ENCODE results near the gene ASCL5. TPM values are rescaled to one million over a fixed set of nuclear protein-coding genes. Genes with fewer than 3 reads are reported as not detected.

The ASCL5 gene
- total RNA-seq, 1 experiment from 2014 or later, result 0.24 TPM

- H3K36me3 ChIP-seq (ENCODE audit: low read depth), result peaks cover 3% of the 10 kb centered on the region; the same call in 1 of the 2 replicates
- DNase-seq, result peak in 1 of 2 experiments; percentile 37
- no peak overlapping the region for H2AFZ ChIP-seq
- H3K27ac ChIP-seq, result no peak overlapping the region
- POLR2A ChIA-PET (ENCODE audit: unreplicated experiment), result interaction anchor here (0.6 kb wide), 3 partner anchors 14 to 67 kb away, joined by 4 to 7 read pairs (median 6); no protein-coding TSS in a partner anchor
- H3K4me2 ChIP-seq, result no peak overlapping the region
- no peaks in the 10 kb centered on the region for H3K79me2 ChIP-seq (ENCODE audit: low read depth)
- CTCF ChIA-PET, result no interaction called here
- no peak overlapping the region for H3K4me3 ChIP-seq
- no TSS peak for BruUV-seq (replicated peaks)
- H3K4me1 ChIP-seq (replicated peaks; ENCODE audit: insufficient read depth), result no peaks in the 10 kb centered on the region
- TF ChIP-seq, protein P1, sequence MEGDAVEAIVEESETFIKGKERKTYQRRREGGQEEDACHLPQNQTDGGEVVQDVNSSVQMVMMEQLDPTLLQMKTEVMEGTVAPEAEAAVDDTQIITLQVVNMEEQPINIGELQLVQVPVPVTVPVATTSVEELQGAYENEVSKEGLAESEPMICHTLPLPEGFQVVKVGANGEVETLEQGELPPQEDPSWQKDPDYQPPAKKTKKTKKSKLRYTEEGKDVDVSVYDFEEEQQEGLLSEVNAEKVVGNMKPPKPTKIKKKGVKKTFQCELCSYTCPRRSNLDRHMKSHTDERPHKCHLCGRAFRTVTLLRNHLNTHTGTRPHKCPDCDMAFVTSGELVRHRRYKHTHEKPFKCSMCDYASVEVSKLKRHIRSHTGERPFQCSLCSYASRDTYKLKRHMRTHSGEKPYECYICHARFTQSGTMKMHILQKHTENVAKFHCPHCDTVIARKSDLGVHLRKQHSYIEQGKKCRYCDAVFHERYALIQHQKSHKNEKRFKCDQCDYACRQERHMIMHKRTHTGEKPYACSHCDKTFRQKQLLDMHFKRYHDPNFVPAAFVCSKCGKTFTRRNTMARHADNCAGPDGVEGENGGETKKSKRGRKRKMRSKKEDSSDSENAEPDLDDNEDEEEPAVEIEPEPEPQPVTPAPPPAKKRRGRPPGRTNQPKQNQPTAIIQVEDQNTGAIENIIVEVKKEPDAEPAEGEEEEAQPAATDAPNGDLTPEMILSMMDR (conservative IDR thresholded peaks at IDR 0.05), result no peak
- TF ChIP-seq EZH2 (IDR thresholded peaks at IDR 0.05; ENCODE audit: low read depth), result no peak
- H3K9me2 ChIP-seq (ENCODE audit: insufficient read depth), result no peaks in the 10 kb centered on the region
- H3K9me3 ChIP-seq (ENCODE audit: insufficient read depth, low read depth), result no peaks in the 10 kb centered on the region
- H3K27me3 ChIP-seq (ENCODE audit: insufficient read depth, low read depth), result no peaks in the 10 kb centered on the region
- intact Hi-C loops (cut with micrococcal nuclease; ENCODE audit: unreplicated experiment), result no loop called here
- no peaks in the 10 kb centered on the region for H3F3A ChIP-seq (ENCODE audit: insufficient read depth, low read depth)
- H4K20me1 ChIP-seq (ENCODE audit: insufficient read depth), result no peaks in the 10 kb centered on the region
These were observed 10.8 kb upstream of the ASCL5 start for GRCh38 chr1:201137579-201138310.

DNA sequence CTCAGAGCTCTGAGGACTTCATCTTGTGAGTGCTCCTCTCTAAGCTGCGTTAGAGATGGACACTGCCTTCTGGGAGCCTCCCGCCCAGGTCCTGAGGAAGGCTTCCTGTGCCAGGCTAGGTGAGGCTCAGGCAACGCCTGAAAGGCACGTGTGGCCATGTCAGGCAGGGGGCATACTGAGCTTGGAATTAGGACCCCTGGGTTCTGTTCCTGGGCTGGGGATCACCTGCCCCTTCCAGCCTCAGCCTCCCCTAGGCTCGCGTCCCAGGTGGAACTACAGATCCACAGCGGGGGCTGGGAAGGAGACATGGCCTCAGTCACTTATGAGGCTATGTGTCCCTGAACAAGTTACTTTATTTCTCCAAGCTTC is 10.0 kb upstream of the ASCL5 start:
- CTCF ChIA-PET, result interaction anchor here (0.6 kb wide), 1 partner anchor 93 kb away, joined by 4 read pairs; no protein-coding TSS in a partner anchor
- peaks cover 3% of the 10 kb centered on the region; the same call in 1 of the 2 replicates for H3K36me3 ChIP-seq (ENCODE audit: low read depth)

DNA sequence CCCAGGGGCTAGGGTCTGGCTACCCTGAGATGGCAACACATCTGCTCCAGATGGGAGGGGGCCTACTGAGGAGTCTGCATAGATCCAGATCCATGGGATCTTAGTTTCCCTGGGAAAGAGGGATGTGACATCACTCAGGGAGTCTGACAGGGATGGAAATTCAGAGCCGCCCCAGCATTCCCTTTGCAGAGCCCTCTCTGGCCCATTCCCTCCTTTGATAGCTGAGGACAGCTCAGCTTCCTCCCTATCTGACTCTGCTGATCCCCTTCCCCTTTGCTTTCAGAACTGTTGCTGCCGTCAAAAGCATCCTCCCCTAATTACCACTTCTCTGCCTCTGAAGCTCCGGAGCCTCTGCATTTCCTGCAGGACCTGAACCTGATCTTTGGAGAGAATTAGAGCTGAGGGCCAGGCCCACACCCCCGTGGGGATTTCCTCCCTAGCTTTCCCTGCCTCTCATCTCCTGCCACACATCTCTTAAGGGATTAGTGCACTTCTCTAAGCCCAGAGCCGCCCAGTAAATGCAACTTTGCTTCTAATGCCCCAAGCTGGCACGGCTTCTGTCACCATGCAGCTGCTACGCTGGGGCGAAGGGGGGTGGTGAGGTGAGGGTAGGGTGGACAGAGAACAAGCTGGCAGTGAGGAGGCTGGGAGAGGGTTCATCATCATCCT is 9.5 kb upstream of the ASCL5 start:
- H3F3A ChIP-seq (ENCODE audit: insufficient read depth, low read depth), result no peaks in the 10 kb centered on the region
- no peak overlapping the region for H2AFZ ChIP-seq
- no peaks in the 10 kb centered on the region for H3K9me2 ChIP-seq (ENCODE audit: insufficient read depth)
- no peak for DNase-seq
- H3K79me2 ChIP-seq (ENCODE audit: low read depth), result no peaks in the 10 kb centered on the region
- H3K36me3 ChIP-seq (ENCODE audit: low read depth), result peaks cover 3% of the 10 kb centered on the region; the same call in 1 of the 2 replicates
- H3K27ac ChIP-seq, result no peak overlapping the region
- H3K9me3 ChIP-seq (ENCODE audit: insufficient read depth, low read depth), result no peaks in the 10 kb centered on the region
- H4K20me1 ChIP-seq (ENCODE audit: insufficient read depth), result no peaks in the 10 kb centered on the region
- ChIA-PET CTCF (interaction anchor here (0.6 kb wide), 1 partner anchor 93 kb away, joined by 4 read pairs; no protein-coding TSS in a partner anchor), POLR2A (ENCODE audit: unreplicated experiment) (no interaction called here)
- no TSS peak for BruUV-seq (replicated peaks)
- intact Hi-C loops (cut with micrococcal nuclease; ENCODE audit: unreplicated experiment), result no loop called here
- no peaks in the 10 kb centered on the region for H3K27me3 ChIP-seq (ENCODE audit: insufficient read depth, low read depth)
- H3K4me2 ChIP-seq, result no peak overlapping the region
- no peaks in the 10 kb centered on the region for H3K4me1 ChIP-seq (replicated peaks; ENCODE audit: insufficient read depth)
- TF ChIP-seq, protein P1 (conservative IDR thresholded peaks at IDR 0.05), result no peak
- TF ChIP-seq EZH2 (IDR thresholded peaks at IDR 0.05; ENCODE audit: low read depth), result no peak
- H3K4me3 ChIP-seq, result no peak overlapping the region

More for the DNA sequence above, 10.0 kb upstream of the ASCL5 start:
- Histone ChIP-seq H3K27ac (no peak overlapping the region), H4K20me1 (ENCODE audit: insufficient read depth) (no peaks in the 10 kb centered on the region), H3K4me2 (no peak overlapping the region), H3K4me1 (replicated peaks; ENCODE audit: insufficient read depth) (no peaks in the 10 kb centered on the region), H3K79me2 (ENCODE audit: low read depth) (no peaks in the 10 kb centered on the region), H3F3A (ENCODE audit: insufficient read depth, low read depth) (no peaks in the 10 kb centered on the region), H3K4me3 (no peak overlapping the region), H3K27me3 (ENCODE audit: insufficient read depth, low read depth) (no peaks in the 10 kb centered on the region), H3K9me2 (ENCODE audit: insufficient read depth) (no peaks in the 10 kb centered on the region), H3K9me3 (ENCODE audit: insufficient read depth, low read depth) (no peaks in the 10 kb centered on the region), H2AFZ (no peak overlapping the region)
- TF ChIP-seq EZH2 (IDR thresholded peaks at IDR 0.05; ENCODE audit: low read depth), result no peak
- TF ChIP-seq, protein P1 (conservative IDR thresholded peaks at IDR 0.05), result no peak
- POLR2A ChIA-PET (ENCODE audit: unreplicated experiment), result interaction anchor here (0.6 kb wide), 1 partner anchor 13 kb away, joined by 6 read pairs; no protein-coding TSS in a partner anchor
- BruUV-seq (replicated peaks), result no TSS peak
- intact Hi-C loops (cut with micrococcal nuclease; ENCODE audit: unreplicated experiment), result no loop called here
- no peak for DNase-seq

Measured in PC-9 (cell line).